OCI-LY1 (cell line): ENCODE measurements around the gene LTF.
"Not testable (repeated sequence)": the region's sequence is repeated elsewhere in the genome, so short reads cannot be mapped to it uniquely, and the experiment has no call there.

ENCODE experiments used
- CTCF ChIP-seq: fragments of 200-600 bp; sonication (generic), shearing (Covaris generic); IDR thresholded peaks from 2 replicates; pipeline ENCODE4 v1.5.1; 2017; ENCODE audit warnings: mild to moderate bottlenecking, antibody characterized with exemption, low read length, moderate library complexity, mixed read lengths
- EZH2 ChIP-seq: fragments of 200-600 bp; sonication (generic), shearing (Covaris generic); IDR thresholded peaks from 2 replicates; pipeline ENCODE4 v1.8.0; 2017; ENCODE audit warnings: borderline replicate concordance, mixed run types, mild to moderate bottlenecking, antibody characterized with exemption, low read length, moderate library complexity, mixed read lengths

- not testable (repeated sequence) for TF ChIP-seq CTCF, EZH2
These were observed 73.2 kb downstream of the LTF start for GRCh38 chr3:46391526-46391925.
